Esophagus muscularis mucosa (tissue), 4 donors: ENCODE results near the gene DSTYK.

Experiments
- EP300 ChIP-seq: sonication (generic); formaldehyde crosslinking; IDR thresholded peaks from one replicate; pipeline ENCODE4 v1.6.1; 2017; ENCODE audit warnings: antibody characterized with exemption
- POLR2A ChIP-seq: fragments of 450-650 bp; IDR thresholded peaks from one replicate; pipeline ENCODE4 v1.6.1; 2017; ENCODE audit warnings: antibody characterized with exemption, moderate library complexity, mild to moderate bottlenecking, low read depth
- POLR2AphosphoS5 ChIP-seq, 2 donors: sonication (generic); formaldehyde crosslinking; IDR thresholded peaks; one replicate each; pipeline ENCODE4 v1.6.1; 2017; ENCODE audit warnings: antibody characterized with exemption in 2 of 2
- TF ChIP-seq, protein P1 (sequence below), 3 experiments: fragments of 200-600 bp in 2 of 3; fragments of 450-650 bp in 1 of 3; sonication (generic) in 2 of 3; IDR thresholded peaks; one replicate each; pipeline ENCODE4 v1.5.1; 2017 to 2019; ENCODE audit warnings: antibody characterized with exemption in 3 of 3, mild to moderate bottlenecking in 2 of 3, moderate library complexity in 1 of 3

DNA sequence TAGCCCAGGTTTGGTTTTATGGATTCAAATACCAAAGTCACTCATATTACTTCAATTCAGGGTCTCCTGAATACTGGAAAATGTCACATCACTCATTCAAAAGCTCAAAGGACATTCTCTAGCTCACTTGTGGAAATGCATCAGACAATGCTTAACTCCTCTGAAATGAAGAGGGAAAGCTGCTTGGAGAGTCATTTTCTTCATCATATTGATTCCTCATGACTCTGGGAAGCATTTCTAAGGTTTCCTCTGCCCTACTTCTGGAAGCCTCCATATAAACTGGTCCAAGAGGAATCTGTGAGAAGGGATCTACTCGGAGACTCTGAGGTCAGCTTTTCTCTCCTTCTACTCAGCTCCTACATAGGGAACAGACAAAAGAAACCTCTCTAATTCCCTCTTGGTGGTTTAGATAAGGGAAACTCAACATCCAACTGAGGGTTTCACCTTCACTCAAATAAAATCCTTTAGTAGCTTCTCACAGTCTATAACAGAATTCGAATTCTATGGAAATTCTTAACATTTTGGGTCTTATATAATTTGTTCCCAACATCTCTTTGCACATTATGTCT is 53.4 kb downstream of the DSTYK start:
- TF ChIP-seq, protein P1, sequence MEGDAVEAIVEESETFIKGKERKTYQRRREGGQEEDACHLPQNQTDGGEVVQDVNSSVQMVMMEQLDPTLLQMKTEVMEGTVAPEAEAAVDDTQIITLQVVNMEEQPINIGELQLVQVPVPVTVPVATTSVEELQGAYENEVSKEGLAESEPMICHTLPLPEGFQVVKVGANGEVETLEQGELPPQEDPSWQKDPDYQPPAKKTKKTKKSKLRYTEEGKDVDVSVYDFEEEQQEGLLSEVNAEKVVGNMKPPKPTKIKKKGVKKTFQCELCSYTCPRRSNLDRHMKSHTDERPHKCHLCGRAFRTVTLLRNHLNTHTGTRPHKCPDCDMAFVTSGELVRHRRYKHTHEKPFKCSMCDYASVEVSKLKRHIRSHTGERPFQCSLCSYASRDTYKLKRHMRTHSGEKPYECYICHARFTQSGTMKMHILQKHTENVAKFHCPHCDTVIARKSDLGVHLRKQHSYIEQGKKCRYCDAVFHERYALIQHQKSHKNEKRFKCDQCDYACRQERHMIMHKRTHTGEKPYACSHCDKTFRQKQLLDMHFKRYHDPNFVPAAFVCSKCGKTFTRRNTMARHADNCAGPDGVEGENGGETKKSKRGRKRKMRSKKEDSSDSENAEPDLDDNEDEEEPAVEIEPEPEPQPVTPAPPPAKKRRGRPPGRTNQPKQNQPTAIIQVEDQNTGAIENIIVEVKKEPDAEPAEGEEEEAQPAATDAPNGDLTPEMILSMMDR (IDR thresholded peaks at IDR 0.05) = no peak
- TF ChIP-seq EP300 = no peak
- no peak for TF ChIP-seq POLR2A
- TF ChIP-seq POLR2AphosphoS5 (IDR thresholded peaks at IDR 0.05) = no peak
